ENCODE data around the gene HP.

HP gene

DNA sequence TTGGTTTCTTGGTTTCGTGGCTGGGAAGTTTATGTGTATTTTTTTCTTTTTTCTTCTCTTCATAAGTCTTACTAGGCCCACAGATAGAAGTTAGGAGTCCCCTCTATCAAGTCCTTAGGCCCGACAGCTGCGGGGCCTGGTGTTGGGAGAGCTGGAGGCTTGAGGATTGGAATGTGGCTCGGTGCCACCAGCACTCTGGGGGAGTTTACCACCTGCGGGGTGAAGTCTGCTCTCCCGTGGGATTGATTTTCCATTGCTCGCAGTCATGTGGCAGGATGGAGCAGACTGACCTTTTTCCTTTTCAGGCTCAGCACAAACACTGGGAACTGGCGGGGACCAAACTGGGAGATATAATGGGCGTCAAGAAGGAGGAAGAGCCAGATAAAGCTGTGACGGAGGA is 46.9 kb downstream of the HP start:
- peaks cover 98% of the 10 kb centered on the region for H3K36me3 ChIP-seq
- H3K9me3 ChIP-seq, result no peaks in the 10 kb centered on the region
- H3K4me1 ChIP-seq, result no peaks in the 10 kb centered on the region
- H3K27me3 ChIP-seq, result no peaks in the 10 kb centered on the region
- H3K4me3 ChIP-seq (ENCODE audit: low read depth, low read length), result no peak overlapping the region
- DNase-seq, result no peak
- TF ChIP-seq, protein P1, sequence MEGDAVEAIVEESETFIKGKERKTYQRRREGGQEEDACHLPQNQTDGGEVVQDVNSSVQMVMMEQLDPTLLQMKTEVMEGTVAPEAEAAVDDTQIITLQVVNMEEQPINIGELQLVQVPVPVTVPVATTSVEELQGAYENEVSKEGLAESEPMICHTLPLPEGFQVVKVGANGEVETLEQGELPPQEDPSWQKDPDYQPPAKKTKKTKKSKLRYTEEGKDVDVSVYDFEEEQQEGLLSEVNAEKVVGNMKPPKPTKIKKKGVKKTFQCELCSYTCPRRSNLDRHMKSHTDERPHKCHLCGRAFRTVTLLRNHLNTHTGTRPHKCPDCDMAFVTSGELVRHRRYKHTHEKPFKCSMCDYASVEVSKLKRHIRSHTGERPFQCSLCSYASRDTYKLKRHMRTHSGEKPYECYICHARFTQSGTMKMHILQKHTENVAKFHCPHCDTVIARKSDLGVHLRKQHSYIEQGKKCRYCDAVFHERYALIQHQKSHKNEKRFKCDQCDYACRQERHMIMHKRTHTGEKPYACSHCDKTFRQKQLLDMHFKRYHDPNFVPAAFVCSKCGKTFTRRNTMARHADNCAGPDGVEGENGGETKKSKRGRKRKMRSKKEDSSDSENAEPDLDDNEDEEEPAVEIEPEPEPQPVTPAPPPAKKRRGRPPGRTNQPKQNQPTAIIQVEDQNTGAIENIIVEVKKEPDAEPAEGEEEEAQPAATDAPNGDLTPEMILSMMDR (IDR thresholded peaks at IDR 0.05; ENCODE audit: low read depth, low read length), result no peak

DNA sequence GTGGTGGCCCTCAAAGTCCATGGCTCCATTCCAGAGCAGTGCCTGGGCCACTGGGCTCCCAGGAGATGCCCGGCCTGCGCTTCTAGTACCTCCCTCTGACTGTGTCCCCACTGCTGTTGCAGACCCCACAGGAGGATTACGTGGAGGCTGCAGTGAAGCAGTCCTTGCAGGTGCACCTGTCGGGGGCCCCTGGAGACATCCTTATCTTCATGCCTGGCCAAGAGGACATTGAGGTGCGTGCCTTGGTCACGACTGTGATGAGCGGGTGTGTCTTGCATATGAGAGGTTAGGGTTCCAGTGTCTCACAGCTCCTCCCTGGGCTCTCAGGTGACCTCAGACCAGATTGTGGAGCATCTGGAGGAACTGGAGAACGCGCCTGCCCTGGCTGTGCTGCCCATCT is 50.6 kb downstream of the HP start:
- H3K36me3 ChIP-seq, result peaks cover 100% of the 10 kb centered on the region

DNA sequence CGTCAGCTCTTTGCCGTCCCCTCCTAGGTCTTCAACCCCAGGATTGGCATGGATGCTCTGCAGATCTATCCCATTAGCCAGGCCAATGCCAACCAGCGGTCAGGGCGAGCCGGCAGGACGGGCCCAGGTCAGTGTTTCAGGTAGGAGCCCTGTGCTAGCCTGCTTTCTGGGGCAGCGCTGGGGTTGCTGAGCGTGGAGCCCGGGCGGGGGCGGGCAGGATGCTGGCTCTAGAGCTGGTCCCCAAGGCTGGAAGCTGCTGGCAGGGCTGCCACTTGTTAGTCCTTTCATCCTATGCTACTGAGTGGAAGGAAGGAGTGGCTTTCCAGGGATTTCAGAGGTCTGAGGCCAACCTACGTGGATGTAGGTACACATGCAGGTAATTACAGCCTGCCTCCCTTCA is 51.7 kb downstream of the HP start:
- TF ChIP-seq, protein P1 (IDR thresholded peaks at IDR 0.05; ENCODE audit: low read depth, low read length), result no peak
- H3K4me1 ChIP-seq, result no peaks in the 10 kb centered on the region
- H3K4me3 ChIP-seq (ENCODE audit: low read depth, low read length), result no peak overlapping the region
- H3K27me3 ChIP-seq, result no peaks in the 10 kb centered on the region
- H3K36me3 ChIP-seq, result peaks cover 100% of the 10 kb centered on the region
- H3K9me3 ChIP-seq, result no peaks in the 10 kb centered on the region
- no peak for DNase-seq

More for the DNA sequence above, 50.6 kb downstream of the HP start:
- DNase-seq, result no peak
- Histone ChIP-seq H3K4me3 (ENCODE audit: low read depth, low read length) (no peak overlapping the region), H3K9me3 (no peaks in the 10 kb centered on the region), H3K4me1 (no peaks in the 10 kb centered on the region), H3K27me3 (no peaks in the 10 kb centered on the region)
- TF ChIP-seq, protein P1 (IDR thresholded peaks at IDR 0.05; ENCODE audit: low read depth, low read length), result no peak

DNA sequence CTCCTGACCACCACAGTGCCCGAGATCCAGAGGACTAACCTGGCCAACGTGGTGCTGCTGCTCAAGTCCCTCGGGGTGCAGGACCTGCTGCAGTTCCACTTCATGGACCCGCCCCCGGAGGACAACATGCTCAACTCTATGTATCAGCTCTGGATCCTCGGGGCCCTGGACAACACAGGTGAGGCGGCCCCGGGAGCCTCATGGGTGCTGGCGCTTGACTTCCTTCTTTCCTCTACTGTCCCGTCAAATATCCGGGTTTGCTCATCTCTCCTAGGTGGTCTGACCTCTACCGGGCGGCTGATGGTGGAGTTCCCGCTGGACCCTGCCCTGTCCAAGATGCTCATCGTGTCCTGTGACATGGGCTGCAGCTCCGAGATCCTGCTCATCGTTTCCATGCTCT is 53.1 kb downstream of the HP start:
- no peak for DNase-seq
- no peaks in the 10 kb centered on the region for H3K4me1 ChIP-seq
- H3K9me3 ChIP-seq, result no peaks in the 10 kb centered on the region
- no peaks in the 10 kb centered on the region for H3K27me3 ChIP-seq
- TF ChIP-seq, protein P1 (IDR thresholded peaks at IDR 0.05; ENCODE audit: low read depth, low read length), result no peak
- no peak overlapping the region for H3K4me3 ChIP-seq (ENCODE audit: low read depth, low read length)
- H3K36me3 ChIP-seq, result peaks cover 100% of the 10 kb centered on the region

DNA sequence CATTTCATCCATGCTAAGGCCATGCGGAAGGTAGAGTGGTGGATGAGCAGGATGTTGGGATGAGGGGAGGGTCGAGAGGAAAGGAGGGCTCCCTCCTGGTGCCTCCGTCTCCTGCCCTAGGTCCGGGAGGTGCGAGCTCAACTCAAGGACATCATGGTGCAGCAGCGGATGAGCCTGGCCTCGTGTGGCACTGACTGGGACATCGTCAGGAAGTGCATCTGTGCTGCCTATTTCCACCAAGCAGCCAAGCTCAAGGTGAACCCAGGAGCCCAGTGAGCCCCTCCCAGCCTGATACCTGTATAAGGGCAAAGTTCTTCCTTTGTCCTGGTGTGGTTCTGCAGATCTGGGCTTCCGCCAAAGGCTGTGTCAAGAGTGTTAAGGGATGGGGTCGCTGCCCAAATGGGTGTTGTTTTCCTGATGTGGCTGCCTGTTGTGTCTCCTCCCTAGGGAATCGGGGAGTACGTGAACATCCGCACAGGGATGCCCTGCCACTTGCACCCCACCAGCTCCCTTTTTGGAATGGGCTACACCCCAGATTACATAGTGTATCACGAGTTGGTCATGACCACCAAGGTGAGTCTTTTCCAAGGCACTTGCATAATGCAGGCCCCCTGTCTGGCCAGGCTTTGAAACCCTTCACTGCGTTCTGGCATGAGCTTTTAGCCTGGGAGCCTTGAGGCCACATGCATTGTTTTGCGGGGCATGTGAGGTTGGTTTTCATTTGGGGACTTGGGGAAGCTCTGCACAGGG is 54.2 kb downstream of the HP start:
- TF ChIP-seq, protein P1 (IDR thresholded peaks at IDR 0.05; ENCODE audit: low read depth, low read length), result no peak
- DNase-seq, result no peak
- Histone ChIP-seq H3K36me3 (peaks cover 95% of the 10 kb centered on the region), H3K4me1 (no peaks in the 10 kb centered on the region), H3K4me3 (ENCODE audit: low read depth, low read length) (no peak overlapping the region), H3K9me3 (no peaks in the 10 kb centered on the region), H3K27me3 (no peaks in the 10 kb centered on the region)

DNA sequence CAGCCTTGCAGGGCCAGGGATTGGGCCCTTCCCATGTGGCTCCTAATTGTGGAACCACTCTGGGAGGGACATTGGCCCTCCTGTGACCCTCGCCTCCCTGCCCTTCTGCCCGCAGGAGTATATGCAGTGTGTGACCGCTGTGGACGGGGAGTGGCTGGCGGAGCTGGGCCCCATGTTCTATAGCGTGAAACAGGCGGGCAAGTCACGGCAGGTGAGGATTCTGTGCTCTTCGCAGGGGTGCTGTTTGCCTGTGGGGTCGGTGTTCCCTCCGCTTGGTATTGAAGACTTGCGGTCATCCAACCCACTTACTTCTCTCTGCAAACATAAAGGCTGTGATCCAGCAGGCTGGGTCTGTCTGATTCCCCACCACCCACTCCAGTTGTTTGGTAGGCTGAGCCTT is 55.0 kb downstream of the HP start:
- DNase-seq, result no peak
- TF ChIP-seq, protein P1 (IDR thresholded peaks at IDR 0.05; ENCODE audit: low read depth, low read length), result no peak
- H3K4me3 ChIP-seq (ENCODE audit: low read depth, low read length), result no peak overlapping the region
- H3K27me3 ChIP-seq, result no peaks in the 10 kb centered on the region
- H3K36me3 ChIP-seq, result peaks cover 87% of the 10 kb centered on the region
- H3K9me3 ChIP-seq, result no peaks in the 10 kb centered on the region
- H3K4me1 ChIP-seq, result no peaks in the 10 kb centered on the region
